GM19455 (cell line): ENCODE results near the gene ATG3.
"Not testable (repeated sequence)": the region's sequence is repeated elsewhere in the genome, so short reads cannot be mapped to it uniquely, and the experiment has no call there.

Experiments used
- ATAC-seq: cut with Tn5 transposase; IDR thresholded peaks from one replicate; pipeline ENCODE4 v1.9.1; 2021; ENCODE audit not compliant: unreplicated experiment

The ATG3 gene

DNA sequence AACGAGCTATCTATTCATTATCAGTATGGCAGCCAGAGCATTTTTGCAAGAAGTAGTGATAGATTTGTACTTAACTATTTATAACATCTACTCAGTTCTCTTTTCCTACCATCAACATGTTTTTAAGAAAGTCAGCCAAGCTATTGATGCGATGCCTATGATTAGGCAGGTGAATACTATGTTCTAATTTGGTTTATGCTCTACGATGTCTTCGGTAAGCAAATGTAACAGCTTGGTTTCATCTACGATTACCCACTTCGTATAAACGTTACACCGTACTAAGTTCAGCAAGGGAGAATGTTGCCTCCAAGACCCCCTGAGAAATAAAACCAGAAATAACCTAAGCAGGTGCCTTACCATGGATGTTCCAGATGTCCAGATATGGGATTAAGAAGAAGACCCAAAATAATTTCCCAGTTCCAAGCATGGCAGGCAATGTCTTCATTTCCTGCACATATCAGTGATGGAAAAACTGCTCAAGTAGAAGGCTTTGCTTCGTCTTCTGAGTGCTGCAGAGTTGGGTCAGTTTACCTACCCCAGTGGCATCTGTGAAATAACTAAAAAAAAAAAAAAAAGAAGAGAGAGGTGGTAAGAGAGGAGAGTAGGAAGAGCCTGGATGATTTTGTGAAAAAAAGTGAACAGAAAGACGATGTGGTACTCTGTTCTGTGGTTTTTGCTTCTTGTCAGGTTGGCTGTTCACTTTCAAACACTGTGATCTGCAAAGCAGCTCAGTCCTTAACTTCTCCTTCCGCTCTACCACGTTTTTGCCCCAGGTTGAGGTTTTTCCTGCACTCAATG lies 62.6 kb downstream of the ATG3 start, which contains the start of gene BTLA:
Gene BTLA (minus strand): TSS at position 559 of the 798 bp plus-strand sequence. CDS start 114 bp downstream, at position 445.
- peak; percentile 74 for ATAC-seq

DNA sequence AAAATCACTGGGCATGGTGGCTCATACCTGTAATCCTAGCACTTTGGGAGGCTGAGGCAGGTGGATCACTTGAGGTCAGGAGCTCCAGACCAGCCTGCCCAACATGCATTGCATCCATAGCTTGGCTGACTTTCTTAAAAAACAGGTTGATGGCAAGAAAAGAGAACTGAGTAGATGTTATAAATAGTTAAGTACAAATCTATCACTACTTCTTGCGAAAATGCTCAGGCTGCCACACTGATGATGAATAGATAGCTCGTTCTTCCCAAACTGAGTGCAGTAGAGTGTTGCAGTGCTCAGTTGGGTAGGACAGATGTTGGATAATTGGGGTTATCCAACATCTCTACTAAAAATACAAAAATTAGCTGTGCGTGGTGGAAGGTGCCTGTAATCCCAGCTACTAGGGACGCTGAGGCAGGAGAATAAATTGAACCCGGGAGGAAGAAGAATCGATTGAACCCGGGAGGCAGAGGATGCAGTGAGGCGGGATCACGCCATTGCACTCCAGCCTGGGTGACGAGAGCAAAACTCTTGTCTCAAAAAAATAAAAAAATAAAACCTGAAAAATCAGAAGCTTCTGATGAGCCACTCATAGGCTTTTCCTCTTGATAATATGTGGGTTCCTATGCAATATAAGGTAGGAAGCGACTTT lies 63.7 kb downstream of the ATG3 start:
- no peak for ATAC-seq

DNA sequence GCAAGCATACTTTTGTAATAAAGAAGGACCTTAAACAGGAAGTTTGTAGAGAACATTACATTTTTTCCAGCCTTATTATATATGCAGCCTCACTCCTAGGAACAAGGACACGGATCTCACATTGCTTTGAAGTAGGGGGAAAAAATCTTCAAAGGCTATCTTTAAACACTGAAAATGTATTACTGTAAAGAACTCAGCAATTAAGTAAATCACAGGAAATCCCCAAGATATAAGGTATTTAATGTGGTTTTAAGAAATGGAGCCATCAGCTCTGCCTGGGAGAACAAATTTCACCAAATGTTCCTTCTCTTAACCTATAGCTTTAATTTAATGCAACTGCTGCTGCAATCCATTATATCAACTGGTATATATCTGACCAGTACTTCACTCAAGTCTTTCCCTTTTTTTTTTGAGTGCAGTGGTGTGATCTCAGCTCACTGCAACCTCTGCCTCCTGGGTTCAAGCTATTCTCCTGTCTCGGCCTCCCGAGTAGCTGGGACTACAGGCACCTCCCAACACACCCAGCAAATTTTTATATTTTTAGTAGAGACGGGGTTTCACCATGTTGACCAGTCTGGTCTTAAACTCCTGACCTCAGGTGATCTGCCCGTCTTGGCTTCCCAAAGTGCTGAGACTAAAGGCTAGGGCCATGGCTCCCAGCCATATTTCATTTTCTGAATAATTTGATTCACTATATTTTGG lies 65.2 kb downstream of the ATG3 start:
- no peak for ATAC-seq

DNA sequence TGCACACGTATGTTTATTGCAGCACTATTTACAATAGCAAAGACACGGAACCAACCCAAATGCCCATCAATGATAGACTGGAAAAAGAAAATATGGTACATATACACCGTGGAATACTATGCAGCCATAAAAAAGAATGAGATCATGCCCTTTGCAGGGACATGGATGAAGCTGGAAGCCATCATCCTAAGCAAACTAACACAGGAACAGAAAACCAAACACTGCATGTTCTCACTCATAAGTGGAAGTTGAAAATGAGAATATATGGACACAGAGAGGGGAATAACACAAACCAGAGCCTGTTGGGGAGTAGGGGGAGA lies 67.4 kb downstream of the ATG3 start:
- ATAC-seq = not testable (repeated sequence)

DNA sequence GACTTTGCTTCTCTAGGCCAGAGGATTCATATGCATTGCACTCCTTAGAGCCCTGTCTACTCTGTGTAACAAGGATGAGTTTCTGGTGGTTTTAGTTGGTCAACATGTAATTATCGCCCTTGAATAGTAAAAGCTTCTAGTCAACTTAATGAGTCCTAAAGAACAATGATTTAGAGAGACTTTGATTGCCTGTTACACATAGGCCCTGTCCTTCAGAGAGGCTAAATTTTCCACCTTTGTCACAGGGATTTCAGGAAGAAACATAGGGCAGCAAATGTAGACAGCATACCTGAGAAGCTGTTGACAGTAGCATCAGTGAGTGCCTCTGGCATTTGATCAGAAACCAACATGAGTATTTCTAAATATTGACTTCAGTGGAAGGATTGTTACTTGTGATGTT lies 69.6 kb downstream of the ATG3 start:
- ATAC-seq = no peak

DNA sequence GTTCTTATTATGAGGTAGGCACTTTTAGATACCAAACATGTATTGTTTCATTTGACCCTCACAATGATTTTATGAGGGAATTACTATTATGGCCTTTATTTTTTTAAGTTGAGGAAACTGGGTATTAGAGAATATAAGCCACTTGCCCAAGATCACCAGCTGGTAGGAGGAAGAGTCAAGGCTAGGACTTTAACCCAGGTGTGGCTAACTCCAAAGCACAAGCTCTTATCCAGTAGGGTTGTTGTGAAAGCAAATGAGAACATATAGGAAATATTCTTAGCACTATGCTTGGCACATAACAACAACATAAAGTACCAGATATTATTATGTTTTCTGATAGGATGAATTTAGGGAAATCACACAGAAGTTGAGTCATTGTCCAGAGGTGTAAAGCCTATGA lies 70.4 kb downstream of the ATG3 start:
- ATAC-seq = no peak

DNA sequence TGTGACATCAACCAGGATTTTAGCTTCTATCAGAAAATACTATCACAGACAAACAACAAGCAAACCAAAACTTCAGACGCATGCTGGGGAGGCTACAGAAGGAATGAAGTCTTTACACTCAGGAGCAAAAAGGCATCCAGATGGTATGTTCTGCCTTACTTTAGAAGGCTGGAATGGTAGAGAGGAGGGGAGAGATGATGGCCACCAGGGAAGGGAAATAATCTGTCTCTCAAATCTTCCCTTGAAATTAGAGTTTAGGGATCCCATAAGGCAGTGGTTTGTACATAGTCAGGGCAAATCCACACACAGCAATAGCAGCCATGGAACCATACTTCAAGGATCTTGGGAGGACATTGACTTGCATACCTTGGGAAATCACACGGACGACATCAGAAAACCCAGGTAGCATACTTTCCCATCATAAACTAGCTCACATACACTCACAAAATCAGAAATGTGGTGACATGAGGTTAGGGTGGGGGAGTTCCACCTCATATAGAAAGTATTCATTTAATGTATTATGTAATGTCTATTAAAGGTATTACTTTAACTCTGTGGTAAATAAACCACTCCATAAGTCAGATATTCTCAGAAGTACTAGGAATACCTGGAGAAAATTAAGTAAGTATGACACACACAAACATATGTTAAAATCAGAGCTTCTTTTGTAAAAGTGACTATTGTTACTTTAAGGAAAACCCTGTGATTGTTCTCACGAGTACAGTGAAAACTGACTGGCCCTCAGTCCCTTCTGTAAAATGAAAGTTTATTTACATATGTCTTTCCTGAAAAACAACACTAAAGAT lies 71.9 kb downstream of the ATG3 start:
- no peak for ATAC-seq

DNA sequence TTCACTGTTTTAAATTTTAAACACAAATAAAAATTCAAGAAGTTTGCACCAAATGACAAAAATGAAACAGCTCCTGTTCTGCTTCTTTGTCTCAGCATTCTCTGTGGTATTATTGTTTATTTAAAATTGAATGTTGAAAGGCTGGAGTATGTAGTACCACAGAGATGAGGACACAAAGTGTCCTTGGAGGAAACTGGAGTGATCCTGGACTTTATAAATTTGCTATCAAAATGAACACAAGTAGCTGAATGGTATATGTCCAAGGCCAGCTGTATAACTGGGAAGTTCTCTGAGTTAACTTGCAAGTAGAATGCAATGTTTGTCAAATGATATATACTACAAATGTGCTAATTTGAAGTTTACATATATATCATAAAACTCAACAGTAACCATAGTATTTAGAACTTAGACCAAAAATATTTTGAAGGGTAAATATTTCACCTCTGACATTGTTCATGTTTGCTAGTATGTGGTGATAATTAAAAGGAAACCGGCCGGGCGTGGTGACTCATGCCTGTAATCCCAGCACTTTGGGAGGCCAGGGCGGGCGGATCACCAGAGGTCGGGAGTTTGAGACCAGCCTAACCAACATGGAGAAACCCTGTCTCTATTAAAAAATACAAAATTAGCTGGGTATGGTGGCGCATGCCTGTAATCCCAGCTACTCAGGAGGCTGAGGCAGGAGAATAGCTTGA lies 74.8 kb downstream of the ATG3 start:
- ATAC-seq = no peak

DNA sequence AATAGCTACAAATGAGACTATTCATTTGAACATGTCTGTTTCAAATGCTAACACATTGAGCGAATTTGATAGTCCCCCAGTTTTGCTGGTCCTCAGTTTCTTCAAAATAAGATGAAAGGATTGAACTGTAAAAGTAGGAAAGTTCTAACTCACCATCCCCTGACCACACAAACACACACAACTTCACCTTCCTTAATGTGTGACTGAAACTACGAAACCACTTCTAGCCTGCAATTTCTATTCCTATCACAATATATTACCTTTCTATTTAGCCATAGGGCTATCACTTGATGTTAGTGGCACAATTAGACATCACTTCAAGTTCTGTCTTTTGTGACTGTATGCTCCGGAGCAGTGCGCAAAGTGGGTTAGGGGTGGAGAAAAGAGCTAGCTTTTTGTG lies 77.4 kb downstream of the ATG3 start:
- no peak for ATAC-seq

DNA sequence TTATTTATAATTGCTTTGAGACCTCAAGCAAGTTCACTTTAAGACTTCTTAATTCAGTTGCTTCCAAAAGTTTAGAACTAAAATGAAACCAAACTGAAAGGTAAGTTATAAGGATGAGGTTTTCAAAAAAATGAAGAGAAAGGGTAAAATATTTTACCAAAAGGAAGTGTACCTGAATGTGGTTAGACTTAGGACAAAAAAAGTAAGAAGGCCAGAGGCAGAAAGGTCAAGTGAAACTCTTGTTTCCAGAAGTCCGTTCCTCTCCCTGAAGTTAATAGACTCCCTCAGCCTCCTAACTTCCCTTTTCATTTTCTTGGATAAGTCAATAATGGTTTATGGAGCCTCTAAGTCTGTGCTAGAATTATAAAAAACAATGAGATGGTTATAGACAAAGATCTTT lies 79.1 kb downstream of the ATG3 start:
- ATAC-seq = no peak
